DOHH2 (cell line): ENCODE data around the gene MLLT3.

Source experiments
- EZH2phosphoT487 ChIP-seq: fragments of 200-600 bp; sonication (generic); IDR thresholded peaks from 2 replicates; pipeline ENCODE4 v1.6.1; 2017; ENCODE audit warnings: borderline replicate concordance, mild to moderate bottlenecking, antibody characterized with exemption, low read length, moderate library complexity, mixed read lengths
- TF ChIP-seq, protein P1 (sequence below): fragments of 200-600 bp; sonication (generic); IDR thresholded peaks from one replicate; pipeline ENCODE4 v1.5.1; 2014; ENCODE audit warnings: antibody characterized with exemption, mild to moderate bottlenecking, low read depth, low read length; ENCODE audit not compliant: poor library complexity, severe bottlenecking

GRCh38 chr9:20622330-20623020 lies at the start of gene MLLT3:
- TF ChIP-seq, protein P1, sequence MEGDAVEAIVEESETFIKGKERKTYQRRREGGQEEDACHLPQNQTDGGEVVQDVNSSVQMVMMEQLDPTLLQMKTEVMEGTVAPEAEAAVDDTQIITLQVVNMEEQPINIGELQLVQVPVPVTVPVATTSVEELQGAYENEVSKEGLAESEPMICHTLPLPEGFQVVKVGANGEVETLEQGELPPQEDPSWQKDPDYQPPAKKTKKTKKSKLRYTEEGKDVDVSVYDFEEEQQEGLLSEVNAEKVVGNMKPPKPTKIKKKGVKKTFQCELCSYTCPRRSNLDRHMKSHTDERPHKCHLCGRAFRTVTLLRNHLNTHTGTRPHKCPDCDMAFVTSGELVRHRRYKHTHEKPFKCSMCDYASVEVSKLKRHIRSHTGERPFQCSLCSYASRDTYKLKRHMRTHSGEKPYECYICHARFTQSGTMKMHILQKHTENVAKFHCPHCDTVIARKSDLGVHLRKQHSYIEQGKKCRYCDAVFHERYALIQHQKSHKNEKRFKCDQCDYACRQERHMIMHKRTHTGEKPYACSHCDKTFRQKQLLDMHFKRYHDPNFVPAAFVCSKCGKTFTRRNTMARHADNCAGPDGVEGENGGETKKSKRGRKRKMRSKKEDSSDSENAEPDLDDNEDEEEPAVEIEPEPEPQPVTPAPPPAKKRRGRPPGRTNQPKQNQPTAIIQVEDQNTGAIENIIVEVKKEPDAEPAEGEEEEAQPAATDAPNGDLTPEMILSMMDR: no peak
- TF ChIP-seq EZH2phosphoT487: no peak
